ENCODE data around the gene PSG4.
"Not testable (repeated sequence)": the region's sequence is repeated elsewhere in the genome, so short reads cannot be mapped to it uniquely, and the experiment has no call there.

DNA sequence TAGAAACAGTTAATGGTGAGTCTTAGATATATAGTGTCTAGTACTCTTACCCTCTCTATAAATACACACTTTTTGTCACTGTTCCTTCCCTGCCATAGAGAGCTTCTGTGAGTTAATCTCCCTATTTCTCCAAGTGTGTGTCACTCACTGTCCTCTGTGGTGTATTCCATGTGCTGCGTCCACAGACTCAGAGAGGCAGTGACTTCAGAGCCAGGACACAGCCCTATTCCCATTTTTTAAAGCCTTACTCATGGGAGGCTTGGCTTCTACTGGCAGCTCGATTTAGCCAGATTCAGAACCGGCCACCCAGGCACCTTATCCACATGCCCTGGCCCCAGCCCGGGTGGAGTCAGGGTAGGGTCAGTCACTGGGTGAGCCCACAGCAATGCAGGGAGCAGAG, 13.7 kb upstream of the PSG4 start:
- TF ChIP-seq, protein P1, sequence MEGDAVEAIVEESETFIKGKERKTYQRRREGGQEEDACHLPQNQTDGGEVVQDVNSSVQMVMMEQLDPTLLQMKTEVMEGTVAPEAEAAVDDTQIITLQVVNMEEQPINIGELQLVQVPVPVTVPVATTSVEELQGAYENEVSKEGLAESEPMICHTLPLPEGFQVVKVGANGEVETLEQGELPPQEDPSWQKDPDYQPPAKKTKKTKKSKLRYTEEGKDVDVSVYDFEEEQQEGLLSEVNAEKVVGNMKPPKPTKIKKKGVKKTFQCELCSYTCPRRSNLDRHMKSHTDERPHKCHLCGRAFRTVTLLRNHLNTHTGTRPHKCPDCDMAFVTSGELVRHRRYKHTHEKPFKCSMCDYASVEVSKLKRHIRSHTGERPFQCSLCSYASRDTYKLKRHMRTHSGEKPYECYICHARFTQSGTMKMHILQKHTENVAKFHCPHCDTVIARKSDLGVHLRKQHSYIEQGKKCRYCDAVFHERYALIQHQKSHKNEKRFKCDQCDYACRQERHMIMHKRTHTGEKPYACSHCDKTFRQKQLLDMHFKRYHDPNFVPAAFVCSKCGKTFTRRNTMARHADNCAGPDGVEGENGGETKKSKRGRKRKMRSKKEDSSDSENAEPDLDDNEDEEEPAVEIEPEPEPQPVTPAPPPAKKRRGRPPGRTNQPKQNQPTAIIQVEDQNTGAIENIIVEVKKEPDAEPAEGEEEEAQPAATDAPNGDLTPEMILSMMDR (IDR thresholded peaks at IDR 0.05 in 8 of 11, conservative IDR thresholded peaks at IDR 0.05 in 3 of 11) = not testable (repeated sequence)
- not testable (repeated sequence) for TF ChIP-seq POLR2AphosphoS5, POLR2A (IDR thresholded peaks at IDR 0.05)
